Right lobe of liver (tissue), 6 donors: ENCODE measurements around the gene CD226. TPM values are rescaled to one million over a fixed set of nuclear protein-coding genes. Genes with fewer than 3 reads are reported as not detected.
"Not testable (repeated sequence)": the region's sequence is repeated elsewhere in the genome, so short reads cannot be mapped to it uniquely, and the experiment has no call there.

ENCODE experiments used
- ATAC-seq, 4 donors: fragments of 200-7000 bp; cut with Tn5 transposase; one replicate each; pipeline ENCODE4 v1.9.1; 2020; ENCODE audit warnings: mild to moderate bottlenecking in 4 of 4, moderate library complexity in 4 of 4
- DNase-seq, 3 donors: peaks; one replicate each; pipeline ENCODE4 v3.0.0-alpha.2; 2020
- H3K27ac ChIP-seq, 3 donors: fragments of 200-600 bp; one replicate each; pipeline ENCODE4 v1.8.0; 2022
- H3K27me3 ChIP-seq, 2 donors: fragments of 200-600 bp; one replicate each; pipeline ENCODE4 v1.8.0; 2022
- H3K36me3 ChIP-seq, 4 donors: fragments of 200-600 bp; sonication (generic) in 1 of 4; one replicate each; pipeline versions ENCODE4 v1.5.1 to v1.8.0; 2017 to 2022; ENCODE audit warnings: control low read depth in 1 of 4
- H3K4me1 ChIP-seq, 4 donors: fragments of 200-600 bp; sonication (generic) in 1 of 4; one replicate each; pipeline versions ENCODE4 v1.5.1 to v1.8.0; 2017 to 2022; ENCODE audit warnings: control low read depth in 1 of 4
- H3K4me3 ChIP-seq, 3 donors: fragments of 200-600 bp; one replicate each; pipeline ENCODE4 v1.8.0; 2022
- H3K9me3 ChIP-seq, 4 donors: fragments of 200-600 bp; sonication (generic) in 1 of 4; one replicate each; pipeline versions ENCODE4 v1.5.1 to v1.8.0; 2017 to 2022; ENCODE audit warnings: control low read depth in 1 of 4
- CTCF ChIP-seq, 4 donors: fragments of 200-600 bp in 3 of 4; fragments of 450-650 bp in 1 of 4; IDR thresholded peaks; one replicate each; pipeline versions ENCODE4 v1.5.1 to v1.8.0; 2016 to 2022; ENCODE audit warnings: antibody characterized with exemption in 4 of 4, mild to moderate bottlenecking in 2 of 4
- POLR2A ChIP-seq: fragments of 450-650 bp; IDR thresholded peaks from one replicate; pipeline ENCODE4 v1.6.1; 2017; ENCODE audit warnings: antibody characterized with exemption, mild to moderate bottlenecking
- WGBS: methylation state at CpG from one replicate; pipeline ENCODE4 v1.1.6; 2018; ENCODE audit warnings: low coverage, low lambda C conversion rate; ENCODE audit not compliant: insufficient coverage; ENCODE audit errors: missing lambda C conversion rate; 5-methylcytosine and 5-hydroxymethylcytosine counted together
- intact Hi-C, 2 donors: fragments of 100-400 bp; cut with DNase I; formaldehyde crosslinking; loops; one replicate each; pipeline versions ENCODE4 v1.11.2 to v1.14.1; 2022
- total RNA-seq, 6 experiments: library from RNA; depleted of rRNA in 2 of 6; stranded (reverse); fragments of >200 nt in 2 of 6; fragmentation: NEBNext Ultra II Directional in 3 of 6; extraction: Animal tissue kit (Norgen Biotek cat#: 25700) in 3 of 6; gene quantifications; one replicate each; pipeline versions ENCODE4 v1.1.0 to v1.2.4, GENCODE V29; 2016 to 2023
- donor health status: DM: no; HTN: yes; CAD: no.
- donor health status: DM: no; HTN: no; CAD: no.
- donor health status: DM: no; HTN: no; CAD: no.
- donor health status: DM: no; HTN: yes; CAD: no.
- donor health status: DM: no; HTN: yes; CAD: no.

The CD226 gene
- total RNA-seq, 6 experiments from 2014 or later: 0.68 to 3.8 (median 2.1) TPM

GRCh38 chr18:69883781-69884180, 63.9 kb downstream of the CD226 start:
- no peaks in the 10 kb centered on the region for H3K27me3 ChIP-seq
- H3K4me1 ChIP-seq: no peaks in the 10 kb centered on the region
- H3K9me3 ChIP-seq: no peaks in the 10 kb centered on the region
- no peaks in the 10 kb centered on the region for H3K36me3 ChIP-seq
- intact Hi-C loops: no loop called here
- no peak for ATAC-seq
- H3K27ac ChIP-seq: no peak overlapping the region
- H3K4me3 ChIP-seq: no peak overlapping the region
- 20% methylated on average over 2 of the region's 3 CpGs for WGBS
- no peak for DNase-seq
- TF ChIP-seq POLR2A: no peak
- TF ChIP-seq CTCF (IDR thresholded peaks at IDR 0.05): no peak

DNA sequence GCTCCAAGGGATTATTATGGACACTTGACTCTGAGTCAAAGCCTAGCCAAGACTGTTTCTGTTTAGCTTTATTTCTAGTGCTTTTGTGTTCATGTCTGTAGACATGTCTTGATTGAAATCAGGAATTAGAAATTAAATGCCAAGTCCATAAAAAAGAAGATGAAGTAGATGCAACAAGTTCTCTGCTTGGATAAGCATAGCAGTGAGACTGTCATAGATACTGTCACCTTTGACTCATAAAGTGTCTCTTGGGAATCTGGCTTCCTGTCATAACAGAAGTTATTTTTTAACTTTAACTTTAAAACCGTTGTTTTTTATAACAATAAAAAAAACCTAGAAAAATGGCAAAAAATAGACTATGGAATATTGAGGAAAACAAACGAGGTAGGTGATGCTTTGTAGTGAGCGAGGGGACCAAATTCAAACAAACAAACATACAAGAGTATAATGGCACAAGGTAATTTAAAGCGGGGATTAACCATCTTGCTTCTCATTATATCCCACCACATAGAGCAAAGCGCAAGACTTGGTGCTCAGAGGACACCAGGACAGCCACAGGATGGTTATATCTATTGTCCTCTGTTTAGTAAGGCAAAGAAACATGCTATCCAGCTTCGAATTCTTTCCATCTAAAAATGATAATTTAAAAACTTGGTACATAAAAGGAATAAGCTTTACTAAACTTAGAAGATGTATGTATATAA, 64.6 kb downstream of the CD226 start:
- no peak for DNase-seq
- WGBS: 82% methylated on average over 6 of the region's 6 CpGs
- intact Hi-C loops: no loop called here
- Histone ChIP-seq H3K4me3 (no peak overlapping the region), H3K36me3 (no peaks in the 10 kb centered on the region), H3K9me3 (no peaks in the 10 kb centered on the region), H3K27ac (no peak overlapping the region), H3K27me3 (no peaks in the 10 kb centered on the region), H3K4me1 (no peaks in the 10 kb centered on the region)
- no peak for ATAC-seq
- TF ChIP-seq POLR2A: no peak
- no peak for TF ChIP-seq CTCF (IDR thresholded peaks at IDR 0.05)

- 92% methylated on average over 3 of the region's 3 CpGs for WGBS
- intact Hi-C loops: no loop called here
- DNase-seq (no peak), ATAC-seq (no peak)
- no peak overlapping the region for H3K4me3 ChIP-seq
- no peak overlapping the region for H3K27ac ChIP-seq
- H3K36me3 ChIP-seq: no peaks in the 10 kb centered on the region
- TF ChIP-seq POLR2A (no peak), CTCF (IDR thresholded peaks at IDR 0.05) (no peak)
- no peaks in the 10 kb centered on the region for H3K9me3 ChIP-seq
- no peaks in the 10 kb centered on the region for H3K27me3 ChIP-seq
- no peaks in the 10 kb centered on the region for H3K4me1 ChIP-seq
These were observed 67.6 kb downstream of the CD226 start for GRCh38 chr18:69880083-69880482.

GRCh38 chr18:69879051-69879450, 68.6 kb downstream of the CD226 start:
- H3K36me3 ChIP-seq, H3K9me3 ChIP-seq, intact Hi-C loops, H3K4me1 ChIP-seq, H3K27ac ChIP-seq, H3K27me3 ChIP-seq, DNase-seq, ATAC-seq, H3K4me3 ChIP-seq: not testable (repeated sequence)
- WGBS: 13% methylated on average over 1 of the region's 3 CpGs

GRCh38 chr18:69878213-69878933, 69.3 kb downstream of the CD226 start:
- H3K27ac ChIP-seq: no peak overlapping the region
- no peak for TF ChIP-seq POLR2A
- TF ChIP-seq CTCF (IDR thresholded peaks at IDR 0.05): no peak
- H3K4me3 ChIP-seq: no peak overlapping the region
- H3K36me3 ChIP-seq: no peaks in the 10 kb centered on the region
- no peak for DNase-seq
- no peaks in the 10 kb centered on the region for H3K9me3 ChIP-seq
- 62% methylated on average over 4 of the region's 6 CpGs for WGBS
- intact Hi-C loops: no loop called here
- H3K27me3 ChIP-seq: no peaks in the 10 kb centered on the region
- H3K4me1 ChIP-seq: no peaks in the 10 kb centered on the region
- ATAC-seq: no peak
